Naive thymus-derived CD4-positive, alpha-beta T cell (primary cell): ENCODE data around the gene TEDDM1. TPM values are rescaled to one million over a fixed set of nuclear protein-coding genes. Genes with fewer than 3 reads are reported as not detected.
A peak's percentile ranks its signal among the peaks of the same experiment; 100 is the strongest.

ENCODE experiments used
- ATAC-seq: fragments of 150-1000 bp; cut with Tn5 transposase; 2 replicates; pipeline ENCODE4 v1.10.0; 2021; ENCODE audit warnings: mild to moderate bottlenecking, moderate library complexity
- CTCF ChIA-PET: fragments of 350-600 bp; sonication (Branson Sonifier 250); formaldehyde crosslinking; loops from one replicate; lab custom pipeline; 2021; ENCODE audit warnings: antibody characterized with exemption; lab: Charles Lee
- POLR2A ChIA-PET: fragments of 350-600 bp; sonication (Branson Sonifier 250); formaldehyde crosslinking; loops from one replicate; lab custom pipeline; 2021; ENCODE audit warnings: antibody characterized with exemption, inconsistent platforms; lab: Charles Lee
- DNase-seq, 9 donors: peaks; one replicate each; pipeline versions ENCODE4 v3.0.0 to v3.0.0-alpha.2; 2020 to 2022; ENCODE audit warnings: mixed read lengths in 1 of 9
- H3K27ac ChIP-seq: one replicate; pipeline ENCODE4 v1.7.0; 2013; ENCODE audit warnings: mild to moderate bottlenecking, low read depth, low read length, moderate library complexity
- H3K27me3 ChIP-seq, 2 donors: one replicate each; pipeline ENCODE4 v1.7.0; 2013; ENCODE audit warnings: low read length in 2 of 2, mild to moderate bottlenecking in 2 of 2, moderate library complexity in 2 of 2; ENCODE audit not compliant: control insufficient read depth in 2 of 2, insufficient read depth in 2 of 2
- H3K36me3 ChIP-seq, 3 experiments: 1 replicate in 2 of 3; 2 replicates in 1 of 3; pipeline ENCODE4 v1.7.0; 2013; ENCODE audit warnings: low read length in 3 of 3, mild to moderate bottlenecking in 3 of 3, moderate library complexity in 1 of 3; ENCODE audit not compliant: insufficient read depth in 3 of 3, control insufficient read depth in 2 of 3
- H3K4me1 ChIP-seq, 2 donors: one replicate each; pipeline ENCODE4 v1.7.0; 2013; ENCODE audit warnings: low read length in 2 of 2, mild to moderate bottlenecking in 2 of 2, moderate library complexity in 1 of 2; ENCODE audit not compliant: control insufficient read depth in 2 of 2, insufficient read depth in 2 of 2
- H3K4me3 ChIP-seq: 2 replicates; pipeline ENCODE4 v1.7.0; 2013; ENCODE audit warnings: mild to moderate bottlenecking, low read length
- H3K9me3 ChIP-seq, 3 experiments: 1 replicate in 2 of 3; 2 replicates in 1 of 3; pipeline ENCODE4 v1.7.0; 2013; ENCODE audit warnings: low read length in 3 of 3; ENCODE audit not compliant: control insufficient read depth in 2 of 3
- H3K27ac Mint-ChIP-seq, 9 donors: one replicate each; pipeline ENCODE4 v1.8.0; 2020 to 2022; ENCODE audit warnings: mixed read lengths in 9 of 9, mild to moderate bottlenecking in 8 of 9, moderate library complexity in 5 of 9, inconsistent platforms in 2 of 9
- H3K27me3 Mint-ChIP-seq, 5 donors: one replicate each; pipeline ENCODE4 v1.8.0; 2021 to 2022; ENCODE audit warnings: mixed read lengths in 5 of 5, mild to moderate bottlenecking in 1 of 5
- H3K36me3 Mint-ChIP-seq, 5 donors: one replicate each; pipeline ENCODE4 v1.8.0; 2020 to 2022; ENCODE audit warnings: mixed read lengths in 5 of 5, mild to moderate bottlenecking in 3 of 5, inconsistent platforms in 1 of 5
- H3K4me1 Mint-ChIP-seq, 7 donors: one replicate each; pipeline ENCODE4 v1.8.0; 2020 to 2022; ENCODE audit warnings: mixed read lengths in 7 of 7, mild to moderate bottlenecking in 3 of 7, inconsistent platforms in 1 of 7
- H3K4me3 Mint-ChIP-seq, 10 donors: one replicate each; pipeline ENCODE4 v1.8.0; 2020 to 2022; ENCODE audit warnings: mild to moderate bottlenecking in 10 of 10, mixed read lengths in 10 of 10, moderate library complexity in 6 of 10, inconsistent platforms in 2 of 10
- H3K9me3 Mint-ChIP-seq, 11 donors: one replicate each; pipeline ENCODE4 v1.8.0; 2020 to 2022; ENCODE audit warnings: mixed read lengths in 11 of 11, mild to moderate bottlenecking in 4 of 11, inconsistent platforms in 1 of 11, moderate library complexity in 1 of 11
- intact Hi-C, 2 donors: fragments of 100-400 bp; cut with micrococcal nuclease; formaldehyde crosslinking; loops; one replicate each; pipeline ENCODE4 v1.15.1; 2023
- polyA plus RNA-seq, 2 donors: library from polyadenylated mRNA; unstranded; fragments of 300-500 nt; fragmentation: Illumina TruSeq; gene quantifications; one replicate each; pipeline ENCODE4 v1.2.3, GENCODE V29; 2021
- total RNA-seq, 6 experiments: library from RNA in 5 of 6; stranded (reverse) in 5 of 6; gene quantifications; 1 replicate in 5 of 6; 2 replicates in 1 of 6; pipeline ENCODE4 v1.2.3 and lab custom pipeline; 2021 to 2026

The TEDDM1 gene
- total and polyA plus RNA-seq, 7 experiments from 2014 or later = 0.07 TPM; not detected in 5

- Mint-ChIP-seq H3K27me3 (peaks cover 22 to 45% (median 31%) of the 10 kb centered on the region in 5 donors), H3K27ac (peak overlapping the region in 1 of 9 donors; percentile 44), H3K4me1 (no peaks in the 10 kb centered on the region), H3K36me3 (no peaks in the 10 kb centered on the region), H3K4me3 (no peak overlapping the region), H3K9me3 (peaks cover 0 to 10% (median 2%) of the 10 kb centered on the region in 11 donors)
- H3K4me1 ChIP-seq = no peaks in the 10 kb centered on the region
- H3K27ac ChIP-seq = no peak overlapping the region
- no peaks in the 10 kb centered on the region for H3K27me3 ChIP-seq
- H3K36me3 ChIP-seq = no peaks in the 10 kb centered on the region
- ChIA-PET POLR2A (no interaction called here), CTCF (no interaction called here)
- no peak for DNase-seq
- no peak for ATAC-seq
- H3K4me3 ChIP-seq = no peak overlapping the region
- no peaks in the 10 kb centered on the region for H3K9me3 ChIP-seq
- intact Hi-C loops = no loop called here
Measured at GRCh38 chr1:182410138-182410537, 9.7 kb upstream of the TEDDM1 start.

DNA sequence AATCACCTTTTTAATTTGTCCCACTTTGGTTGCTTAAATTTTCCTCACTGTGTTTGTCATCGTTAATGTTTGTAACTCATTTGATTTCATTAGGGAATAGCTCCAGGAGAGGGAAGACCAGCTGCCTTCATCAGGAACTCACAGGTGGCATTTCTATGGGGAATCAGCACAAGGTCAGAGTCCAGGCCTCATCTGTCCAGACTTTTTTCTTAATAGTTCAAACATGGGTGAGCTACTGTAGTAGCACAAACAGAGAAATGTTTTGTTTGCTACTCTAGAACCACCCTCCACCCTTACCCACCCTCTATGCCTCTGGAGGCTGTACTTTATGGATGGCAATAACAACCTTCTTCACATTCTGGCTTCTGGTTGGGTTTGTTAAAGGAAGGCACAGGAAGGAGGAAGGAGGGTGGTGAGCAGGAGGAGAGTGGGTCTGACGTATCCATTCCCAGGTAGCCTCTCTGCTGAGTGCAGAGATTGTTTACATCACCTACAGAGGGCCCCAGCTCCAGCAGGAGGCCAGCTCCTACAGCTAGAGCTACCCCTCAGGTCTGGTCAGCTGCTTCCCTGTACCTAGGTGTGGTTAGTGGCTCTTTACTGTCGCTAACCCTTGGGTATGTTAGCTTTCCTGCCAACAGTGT, 8.1 kb upstream of the TEDDM1 start:
- no peaks in the 10 kb centered on the region for H3K36me3 Mint-ChIP-seq
- ChIA-PET POLR2A (no interaction called here), CTCF (interaction anchor here (1.2 kb wide), 1 partner anchor 12 kb away, joined by 3 read pairs; no protein-coding TSS in a partner anchor)
- intact Hi-C loops = no loop called here
- Histone ChIP-seq H3K9me3 (no peaks in the 10 kb centered on the region), H3K4me3 (no peak overlapping the region), H3K36me3 (no peaks in the 10 kb centered on the region), H3K27me3 (no peaks in the 10 kb centered on the region), H3K27ac (no peak overlapping the region), H3K4me1 (no peaks in the 10 kb centered on the region)
- no peak for ATAC-seq
- H3K27me3 Mint-ChIP-seq = peaks cover 11 to 48% (median 28%) of the 10 kb centered on the region in 5 donors
- no peaks in the 10 kb centered on the region for H3K4me1 Mint-ChIP-seq
- DNase-seq = no peak
- H3K4me3 Mint-ChIP-seq = no peak overlapping the region
- peaks cover 0 to 10% (median 2%) of the 10 kb centered on the region in 11 donors for H3K9me3 Mint-ChIP-seq
- no peak overlapping the region for H3K27ac Mint-ChIP-seq

- H3K27me3 Mint-ChIP-seq = peaks cover 10 to 56% (median 29%) of the 10 kb centered on the region in 5 donors
- no peak for ATAC-seq
- DNase-seq = no peak
Measured at GRCh38 chr1:182407724-182408123, 7.3 kb upstream of the TEDDM1 start.

GRCh38 chr1:182406012-182406411, 5.5 kb upstream of the TEDDM1 start:
- DNase-seq = no peak
- POLR2A ChIA-PET = no interaction called here
- Mint-ChIP-seq H3K27me3 (peaks cover 10 to 58% (median 29%) of the 10 kb centered on the region in 5 donors), H3K4me3 (no peak overlapping the region), H3K36me3 (no peaks in the 10 kb centered on the region), H3K9me3 (peaks cover 0 to 10% (median 2%) of the 10 kb centered on the region in 11 donors), H3K4me1 (no peaks in the 10 kb centered on the region), H3K27ac (no peak overlapping the region)
- H3K27me3 ChIP-seq = no peaks in the 10 kb centered on the region
- ATAC-seq = no peak
- H3K27ac ChIP-seq = no peak overlapping the region
- H3K4me3 ChIP-seq = no peak overlapping the region
- intact Hi-C loops = no loop called here
- no peaks in the 10 kb centered on the region for H3K36me3 ChIP-seq
- H3K9me3 ChIP-seq = no peaks in the 10 kb centered on the region
- CTCF ChIA-PET = interaction anchor here (1.2 kb wide), 1 partner anchor 9 kb away, joined by 4 read pairs; no protein-coding TSS in a partner anchor
- no peaks in the 10 kb centered on the region for H3K4me1 ChIP-seq

More at GRCh38 chr1:182407724-182408123, 7.3 kb upstream of the TEDDM1 start:
- Histone ChIP-seq H3K4me3 (no peak overlapping the region), H3K36me3 (no peaks in the 10 kb centered on the region), H3K9me3 (no peaks in the 10 kb centered on the region), H3K27ac (no peak overlapping the region), H3K27me3 (no peaks in the 10 kb centered on the region), H3K4me1 (no peaks in the 10 kb centered on the region)
- H3K36me3 Mint-ChIP-seq = no peaks in the 10 kb centered on the region
- POLR2A ChIA-PET = no interaction called here
- intact Hi-C loops = no loop called here
- H3K9me3 Mint-ChIP-seq = peaks cover 0 to 10% (median 2%) of the 10 kb centered on the region in 11 donors
- no peak overlapping the region for H3K4me3 Mint-ChIP-seq
- CTCF ChIA-PET = interaction anchor here (1.2 to 1.4 kb wide), 2 partner anchors 11 to 323 kb away, joined by 3 to 4 read pairs; no protein-coding TSS in a partner anchor
- H3K27ac Mint-ChIP-seq = no peak overlapping the region
- no peaks in the 10 kb centered on the region for H3K4me1 Mint-ChIP-seq

DNA sequence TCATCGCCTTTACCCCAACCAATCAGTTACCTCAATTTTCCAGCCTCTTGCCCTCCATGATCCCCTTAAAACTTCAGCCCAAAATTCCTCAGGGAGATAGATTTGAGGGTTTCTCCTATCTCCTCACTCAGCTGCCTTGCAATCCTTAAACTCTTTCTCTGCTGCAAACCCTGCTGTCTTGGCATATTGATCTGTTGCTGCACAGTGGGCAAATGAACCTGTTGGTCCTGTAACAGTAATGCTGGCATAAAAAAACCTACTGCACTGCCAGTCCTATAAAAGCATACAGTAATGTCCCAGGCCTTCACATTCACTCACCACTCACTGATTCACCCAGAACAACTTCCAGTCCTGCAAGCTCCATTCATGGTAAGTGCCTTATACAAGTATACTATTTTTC, 5.1 kb upstream of the TEDDM1 start:
- ATAC-seq (no peak), DNase-seq (no peak)
- Histone ChIP-seq H3K9me3 (no peaks in the 10 kb centered on the region), H3K4me3 (no peak overlapping the region), H3K36me3 (no peaks in the 10 kb centered on the region), H3K27me3 (no peaks in the 10 kb centered on the region), H3K27ac (no peak overlapping the region), H3K4me1 (no peaks in the 10 kb centered on the region)
- peaks cover 0 to 10% (median 2%) of the 10 kb centered on the region in 11 donors for H3K9me3 Mint-ChIP-seq
- peaks cover 10 to 54% (median 28%) of the 10 kb centered on the region in 5 donors for H3K27me3 Mint-ChIP-seq
- no peak overlapping the region for H3K27ac Mint-ChIP-seq
- intact Hi-C loops = no loop called here
- no peaks in the 10 kb centered on the region for H3K36me3 Mint-ChIP-seq
- POLR2A ChIA-PET = no interaction called here
- no peak overlapping the region for H3K4me3 Mint-ChIP-seq
- no peaks in the 10 kb centered on the region for H3K4me1 Mint-ChIP-seq
- CTCF ChIA-PET = interaction anchor here (1.2 kb wide), 1 partner anchor 9 kb away, joined by 4 read pairs; no protein-coding TSS in a partner anchor

DNA sequence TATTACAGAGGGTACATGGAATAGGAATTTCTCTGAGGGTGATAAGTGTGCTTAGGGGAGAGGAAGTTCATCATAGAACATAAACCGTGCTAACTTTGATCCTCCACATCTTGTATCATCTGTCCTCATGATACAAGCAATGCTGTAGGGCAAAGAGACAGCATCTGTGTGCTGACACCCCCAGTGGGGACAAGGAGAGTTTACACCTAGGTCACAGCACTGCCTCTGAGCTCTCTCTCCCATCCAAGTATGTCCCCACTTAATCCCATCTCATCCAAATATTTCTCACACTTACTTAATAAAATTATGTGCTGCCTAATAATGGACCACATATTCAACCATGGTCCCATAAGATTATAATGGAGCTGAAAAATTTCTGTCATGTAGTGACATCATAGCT, 4.3 kb upstream of the TEDDM1 start:
- Histone ChIP-seq H3K4me3 (no peak overlapping the region), H3K36me3 (no peaks in the 10 kb centered on the region), H3K9me3 (no peaks in the 10 kb centered on the region), H3K27me3 (no peaks in the 10 kb centered on the region), H3K27ac (no peak overlapping the region), H3K4me1 (no peaks in the 10 kb centered on the region)
- no peaks in the 10 kb centered on the region for H3K4me1 Mint-ChIP-seq
- intact Hi-C loops = no loop called here
- H3K4me3 Mint-ChIP-seq = no peak overlapping the region
- ChIA-PET CTCF (interaction anchor here (1.2 kb wide), 1 partner anchor 8 kb away, joined by 4 read pairs; no protein-coding TSS in a partner anchor), POLR2A (no interaction called here)
- H3K27ac Mint-ChIP-seq = no peak overlapping the region
- no peaks in the 10 kb centered on the region for H3K36me3 Mint-ChIP-seq
- H3K9me3 Mint-ChIP-seq = peaks cover 0 to 10% (median 2%) of the 10 kb centered on the region in 11 donors
- peaks cover 7 to 49% (median 22%) of the 10 kb centered on the region in 5 donors for H3K27me3 Mint-ChIP-seq
- no peak for ATAC-seq
- DNase-seq = no peak
